ENCODE results near the gene GORASP2. TPM values are rescaled to one million over a fixed set of nuclear protein-coding genes. Genes with fewer than 3 reads are reported as not detected.

The GORASP2 gene
- total RNA-seq, 4 donors from 2014 or later = 40.6 to 59.8 (median 47.1) TPM

DNA sequence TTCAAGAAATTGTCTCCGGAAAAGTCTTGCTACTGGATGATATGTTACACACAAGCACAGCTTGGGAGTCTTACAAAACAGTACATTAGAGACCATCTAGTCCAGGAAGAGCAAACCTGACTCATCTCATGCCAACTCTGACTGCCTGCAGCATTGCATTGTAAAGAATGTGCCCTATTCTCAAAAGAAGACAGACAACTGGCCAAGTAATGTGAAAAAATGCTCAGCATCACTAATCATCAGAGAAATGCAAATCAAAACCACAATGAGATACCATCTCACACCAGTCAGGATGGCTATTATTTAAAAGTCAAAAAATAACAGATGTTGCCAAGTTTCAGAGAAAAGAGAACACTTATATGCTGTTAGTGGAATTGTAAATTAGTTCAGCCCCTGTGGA lies 42.7 kb upstream of the GORASP2 start:
- no peak for DNase-seq (ENCODE audit: low spot score in 2 of 2)
- no peaks in the 10 kb centered on the region for H3K36me3 ChIP-seq
- TF ChIP-seq EP300 (IDR thresholded peaks at IDR 0.05) (no peak), POLR2A (IDR thresholded peaks at IDR 0.05) (no peak), CTCF (IDR thresholded peaks at IDR 0.05) (no peak), POLR2AphosphoS5 (IDR thresholded peaks at IDR 0.05) (no peak)
- H3K27ac ChIP-seq = no peak overlapping the region
- H3K4me3 ChIP-seq = no peak overlapping the region
- H3K9me3 ChIP-seq = no peaks in the 10 kb centered on the region
- no peaks in the 10 kb centered on the region for H3K4me1 ChIP-seq
- WGBS = 36% methylated on average over 1 of the region's 1 CpG
- H3K27me3 ChIP-seq = peaks cover 5% of the 10 kb centered on the region

DNA sequence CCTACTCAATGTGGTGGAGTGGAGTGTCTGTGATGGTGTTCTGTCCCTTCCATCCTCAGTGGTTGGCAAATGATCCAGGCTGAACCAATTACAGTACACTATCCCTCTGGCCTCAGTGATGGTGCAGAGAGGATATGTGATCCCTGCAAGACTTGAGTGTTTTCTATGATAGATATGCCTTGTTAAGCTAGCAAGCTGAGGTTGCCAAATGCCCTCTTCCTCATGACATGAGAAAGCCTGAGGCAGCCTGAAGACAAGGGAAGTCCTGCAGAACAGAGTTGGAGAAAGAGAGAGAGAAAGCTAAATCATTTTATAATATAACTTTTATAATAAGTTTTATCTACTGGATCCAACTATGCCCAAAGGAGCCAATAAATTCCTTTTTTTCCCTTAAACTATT lies 41.6 kb upstream of the GORASP2 start:
- Histone ChIP-seq H3K36me3 (no peaks in the 10 kb centered on the region), H3K27ac (no peak overlapping the region), H3K4me1 (no peaks in the 10 kb centered on the region), H3K27me3 (peaks cover 2% of the 10 kb centered on the region), H3K4me3 (no peak overlapping the region), H3K9me3 (no peaks in the 10 kb centered on the region)
- TF ChIP-seq EP300 (IDR thresholded peaks at IDR 0.05) = no peak
- no peak for TF ChIP-seq CTCF (IDR thresholded peaks at IDR 0.05)
- no peak for TF ChIP-seq POLR2AphosphoS5 (IDR thresholded peaks at IDR 0.05)
- TF ChIP-seq POLR2A (IDR thresholded peaks at IDR 0.05) = no peak
- DNase-seq (ENCODE audit: low spot score in 2 of 2) = no peak

GRCh38 chr2:170887896-170888295 lies 41.2 kb upstream of the GORASP2 start:
- Histone ChIP-seq H3K4me1 (no peaks in the 10 kb centered on the region), H3K9me3 (no peaks in the 10 kb centered on the region), H3K36me3 (no peaks in the 10 kb centered on the region), H3K27me3 (peaks cover 2% of the 10 kb centered on the region), H3K27ac (no peak overlapping the region), H3K4me3 (no peak overlapping the region)
- TF ChIP-seq CTCF (IDR thresholded peaks at IDR 0.05) (no peak), POLR2AphosphoS5 (IDR thresholded peaks at IDR 0.05) (no peak), EP300 (IDR thresholded peaks at IDR 0.05) (no peak), POLR2A (IDR thresholded peaks at IDR 0.05) (no peak)
- 60% methylated on average over 3 of the region's 3 CpGs for WGBS
- DNase-seq (ENCODE audit: low spot score in 2 of 2) = no peak

GRCh38 chr2:170891893-170892292 lies 37.2 kb upstream of the GORASP2 start:
- no peaks in the 10 kb centered on the region for H3K9me3 ChIP-seq
- H3K27ac ChIP-seq = no peak overlapping the region
- H3K27me3 ChIP-seq = no peaks in the 10 kb centered on the region
- WGBS = 84% methylated on average over 4 of the region's 4 CpGs
- DNase-seq (ENCODE audit: low spot score in 2 of 2) = no peak
- no peaks in the 10 kb centered on the region for H3K4me1 ChIP-seq
- H3K36me3 ChIP-seq = no peaks in the 10 kb centered on the region
- H3K4me3 ChIP-seq = no peak overlapping the region
- no peak for TF ChIP-seq POLR2AphosphoS5 (IDR thresholded peaks at IDR 0.05)
- TF ChIP-seq CTCF (IDR thresholded peaks at IDR 0.05) = no peak
- TF ChIP-seq POLR2A (IDR thresholded peaks at IDR 0.05) = no peak
- TF ChIP-seq EP300 (IDR thresholded peaks at IDR 0.05) = no peak

GRCh38 chr2:170892391-170892951 lies 36.6 kb upstream of the GORASP2 start:
- TF ChIP-seq CTCF (IDR thresholded peaks at IDR 0.05) = no peak
- TF ChIP-seq POLR2AphosphoS5 (IDR thresholded peaks at IDR 0.05) = no peak
- TF ChIP-seq POLR2A (IDR thresholded peaks at IDR 0.05) = no peak
- TF ChIP-seq EP300 (IDR thresholded peaks at IDR 0.05) = no peak
- no peaks in the 10 kb centered on the region for H3K4me1 ChIP-seq
- H3K4me3 ChIP-seq = no peak overlapping the region
- H3K27me3 ChIP-seq = no peaks in the 10 kb centered on the region
- no peak for DNase-seq (ENCODE audit: low spot score in 2 of 2)
- H3K27ac ChIP-seq = no peak overlapping the region
- WGBS = 84% methylated on average over 9 of the region's 9 CpGs
- no peaks in the 10 kb centered on the region for H3K36me3 ChIP-seq
- no peaks in the 10 kb centered on the region for H3K9me3 ChIP-seq
